Fibroblast of the aortic adventitia (primary cell): ENCODE data around the gene IGF2BP2. TPM values are rescaled to one million over a fixed set of nuclear protein-coding genes. Genes with fewer than 3 reads are reported as not detected.

Experiments
- DNase-seq: peaks from one replicate; pipeline ENCODE4 v3.0.0-alpha.2; 2010; ENCODE audit warnings: low read depth
- H3K4me3 ChIP-seq: 2 replicates; pipeline ENCODE4 v1.5.1; 2011; ENCODE audit warnings: low read depth, mild to moderate bottlenecking, control low read depth, low read length, moderate library complexity
- total RNA-seq: library from RNA; depleted of rRNA; stranded (reverse); fragments of >200 nt; gene quantifications from 2 replicates; pipeline ENCODE4 v1.2.3, GENCODE V29; 2012; ENCODE audit warnings: low replicate concordance
- TF ChIP-seq, protein P1 (sequence below): IDR thresholded peaks from 2 replicates; pipeline ENCODE4 v1.5.1; 2011; ENCODE audit warnings: mild to moderate bottlenecking, low read length, control low read depth, inconsistent platforms; ENCODE audit not compliant: insufficient read depth

The IGF2BP2 gene
- total RNA-seq, 1 donor: 40.1 TPM

DNA sequence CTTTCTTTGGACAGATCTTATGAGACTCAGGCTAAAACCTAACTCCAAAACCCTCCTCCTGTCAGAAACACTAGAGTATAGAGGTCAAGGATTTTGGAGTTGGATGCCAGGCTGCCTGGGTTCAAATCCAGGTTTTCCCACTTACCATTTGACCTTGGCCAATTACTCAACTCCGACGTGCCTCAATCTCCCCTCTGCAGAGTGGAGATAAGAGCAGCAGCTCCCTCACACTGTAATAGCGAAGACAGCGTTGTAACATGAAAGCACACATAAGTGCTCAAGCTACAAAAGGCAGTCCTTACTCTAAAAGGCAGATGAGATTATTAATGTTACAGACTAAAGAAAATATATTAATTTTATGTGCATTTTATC, 90.1 kb downstream of the IGF2BP2 start:
- TF ChIP-seq, protein P1, sequence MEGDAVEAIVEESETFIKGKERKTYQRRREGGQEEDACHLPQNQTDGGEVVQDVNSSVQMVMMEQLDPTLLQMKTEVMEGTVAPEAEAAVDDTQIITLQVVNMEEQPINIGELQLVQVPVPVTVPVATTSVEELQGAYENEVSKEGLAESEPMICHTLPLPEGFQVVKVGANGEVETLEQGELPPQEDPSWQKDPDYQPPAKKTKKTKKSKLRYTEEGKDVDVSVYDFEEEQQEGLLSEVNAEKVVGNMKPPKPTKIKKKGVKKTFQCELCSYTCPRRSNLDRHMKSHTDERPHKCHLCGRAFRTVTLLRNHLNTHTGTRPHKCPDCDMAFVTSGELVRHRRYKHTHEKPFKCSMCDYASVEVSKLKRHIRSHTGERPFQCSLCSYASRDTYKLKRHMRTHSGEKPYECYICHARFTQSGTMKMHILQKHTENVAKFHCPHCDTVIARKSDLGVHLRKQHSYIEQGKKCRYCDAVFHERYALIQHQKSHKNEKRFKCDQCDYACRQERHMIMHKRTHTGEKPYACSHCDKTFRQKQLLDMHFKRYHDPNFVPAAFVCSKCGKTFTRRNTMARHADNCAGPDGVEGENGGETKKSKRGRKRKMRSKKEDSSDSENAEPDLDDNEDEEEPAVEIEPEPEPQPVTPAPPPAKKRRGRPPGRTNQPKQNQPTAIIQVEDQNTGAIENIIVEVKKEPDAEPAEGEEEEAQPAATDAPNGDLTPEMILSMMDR: no peak
- no peak for DNase-seq
- no peak overlapping the region for H3K4me3 ChIP-seq

DNA sequence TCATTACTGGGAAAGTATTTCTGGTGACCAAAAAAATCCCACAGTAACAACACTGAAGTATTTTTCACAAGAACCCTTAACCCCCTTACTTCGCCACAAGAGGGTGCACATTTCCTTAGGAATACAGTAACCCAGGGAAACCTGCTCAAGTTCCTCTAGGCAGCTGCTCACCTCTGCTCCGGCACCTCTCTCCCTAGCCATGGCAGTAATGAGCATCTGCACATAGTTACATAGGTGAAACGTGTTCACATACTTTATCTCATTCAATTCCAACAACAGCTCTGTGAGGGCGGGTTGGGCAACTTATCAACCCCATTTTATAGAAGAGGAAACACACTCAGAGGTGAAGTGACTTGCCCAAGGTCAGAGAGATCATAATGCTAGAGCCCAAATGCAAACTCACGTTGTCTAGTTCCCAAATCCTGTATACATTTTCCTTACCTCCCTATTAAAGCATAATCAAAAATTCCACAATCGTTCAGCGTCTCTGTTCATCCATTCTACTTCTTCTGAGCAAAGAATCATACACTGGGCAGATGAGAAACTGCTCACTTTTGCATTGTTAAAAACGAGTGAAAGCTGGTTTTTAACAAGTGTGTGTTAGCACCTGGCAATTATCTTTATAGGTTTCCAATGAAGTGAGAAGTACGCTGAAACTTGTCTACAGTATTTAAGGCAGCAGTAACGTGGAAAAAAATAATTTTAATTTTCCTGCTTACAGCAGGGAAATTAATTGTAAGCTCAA, 90.7 kb downstream of the IGF2BP2 start:
- H3K4me3 ChIP-seq: no peak overlapping the region
- TF ChIP-seq, protein P1: peak; percentile 70
- DNase-seq: peak; percentile 88

DNA sequence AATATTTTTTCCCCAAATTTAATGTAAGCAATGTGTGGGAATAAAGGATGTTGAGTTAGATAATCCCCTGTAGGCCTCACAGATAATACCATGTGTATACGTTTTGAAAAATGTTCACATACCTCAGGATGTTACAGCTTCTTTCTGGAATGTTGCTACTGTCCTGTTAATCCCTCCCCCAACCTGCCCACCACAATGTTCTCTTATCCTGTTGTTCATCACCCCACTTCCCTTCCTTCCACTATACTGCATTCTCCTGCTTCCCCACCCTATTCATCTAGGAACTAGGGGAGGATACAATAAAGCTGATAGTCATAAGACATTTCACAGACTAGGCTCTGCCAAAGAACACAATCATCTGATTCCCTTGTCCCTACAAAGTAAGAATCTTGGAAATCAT, 92.1 kb downstream of the IGF2BP2 start:
- TF ChIP-seq, protein P1: no peak
- no peak overlapping the region for H3K4me3 ChIP-seq
- peak; percentile 82 for DNase-seq

DNA sequence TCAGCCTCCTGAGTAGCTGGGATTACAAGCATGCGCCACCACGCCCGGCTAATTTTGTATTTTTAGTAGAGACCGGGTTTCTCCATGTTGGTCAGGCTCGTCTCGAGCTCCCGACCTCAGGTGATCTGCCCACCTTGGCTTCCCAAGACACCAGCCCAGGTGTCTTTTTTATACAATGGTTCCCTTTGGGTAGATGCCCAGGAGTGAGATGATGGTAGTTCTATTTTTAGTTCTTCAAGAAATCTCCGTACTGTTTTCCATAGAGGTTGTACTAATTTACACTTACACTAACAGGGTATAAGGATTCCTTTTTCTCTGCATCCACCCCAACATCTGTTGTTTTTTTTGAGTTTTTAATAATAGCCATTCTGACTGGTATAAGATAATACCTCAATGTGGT, 94.3 kb downstream of the IGF2BP2 start:
- no peak for DNase-seq
- TF ChIP-seq, protein P1: no peak
- no peak overlapping the region for H3K4me3 ChIP-seq

DNA sequence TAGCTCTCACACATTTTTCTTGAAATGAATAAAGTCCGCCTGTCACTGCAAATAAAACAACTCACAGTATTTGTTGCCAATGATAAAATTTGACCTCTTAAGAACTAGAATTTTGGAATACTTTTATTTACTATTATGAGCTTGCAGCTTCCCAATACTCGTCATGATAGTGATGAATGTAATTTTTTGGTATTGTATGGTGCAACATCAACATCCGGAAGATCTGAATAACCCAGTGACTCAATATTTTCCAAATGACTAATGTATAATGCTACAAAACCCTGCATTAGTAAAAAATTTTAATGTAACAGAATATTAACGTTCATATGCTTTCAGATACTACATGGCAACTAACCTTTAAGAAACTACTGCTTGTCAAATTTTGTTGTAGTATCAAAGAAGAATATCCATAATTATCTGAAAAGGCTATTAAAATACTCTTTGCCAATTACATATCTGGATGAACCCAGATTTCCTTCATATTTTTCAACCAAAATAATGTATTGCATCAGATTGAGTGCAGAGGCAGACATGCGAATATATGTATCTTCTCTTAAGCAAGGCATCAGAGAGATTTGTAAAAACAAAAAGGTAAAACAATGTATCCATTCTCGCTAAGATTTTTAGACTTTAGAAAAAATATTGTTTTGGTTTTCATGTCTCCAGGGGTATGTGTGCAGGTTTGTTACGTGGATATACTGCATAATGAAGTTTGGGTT, 95.3 kb downstream of the IGF2BP2 start:
- DNase-seq: peak; percentile 90
- H3K4me3 ChIP-seq: no peak overlapping the region
- TF ChIP-seq, protein P1: no peak

DNA sequence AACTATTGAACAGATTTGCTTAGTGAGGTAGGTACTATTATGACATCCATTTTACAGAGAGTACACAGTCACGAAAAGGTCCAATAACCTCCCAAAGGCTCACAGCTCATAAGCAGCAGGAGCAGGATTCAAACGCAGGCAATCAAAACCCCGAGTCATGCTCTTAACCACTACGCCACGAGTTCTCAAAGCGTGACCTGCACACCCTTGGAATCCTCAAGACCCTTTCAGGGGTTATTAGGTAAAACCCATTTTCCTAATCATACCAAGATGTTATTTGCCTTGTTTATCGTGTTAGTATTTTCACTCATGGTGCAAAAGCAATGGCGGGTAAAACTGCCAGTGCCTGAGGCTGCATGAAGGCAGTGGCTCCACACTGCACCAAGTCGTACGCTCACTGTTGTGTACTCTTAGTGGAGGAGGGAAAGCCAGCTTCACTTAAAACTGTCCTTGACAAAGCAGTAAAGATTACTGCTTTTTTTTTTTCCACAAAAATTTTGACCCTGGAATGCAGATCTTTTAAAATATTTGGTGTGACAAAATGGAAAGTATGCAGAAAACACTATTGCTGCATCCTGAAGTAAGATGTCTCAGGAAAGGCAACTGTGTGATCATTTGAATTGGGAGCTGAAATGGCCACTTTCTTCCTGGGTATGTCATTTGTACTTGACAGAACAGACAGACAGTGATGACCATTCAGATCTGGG, 96.1 kb downstream of the IGF2BP2 start:
- peak; percentile 67 for DNase-seq
- peak overlapping the region; percentile 16 for H3K4me3 ChIP-seq
- TF ChIP-seq, protein P1: no peak
